AG04449 (cell line): ENCODE measurements around the gene ADAMTS12.

ENCODE experiments used
- CTCF ChIA-PET: fragments of 350-600 bp; formaldehyde crosslinking; extraction: SDS; loops from one replicate; lab custom pipeline; 2021; ENCODE audit warnings: antibody characterized with exemption; lab: Yijun Ruan, JAX
- POLR2A ChIA-PET: fragments of 400-600, 350-600 bp; formaldehyde crosslinking; extraction: SDS; loops from one replicate; lab custom pipeline; 2020; ENCODE audit warnings: antibody characterized with exemption, inconsistent platforms; lab: Yijun Ruan, JAX
- DNase-seq: peaks from one replicate; pipeline ENCODE4 v3.0.0-alpha.2; 2010; ENCODE audit warnings: low read depth, low spot score
- H3K4me3 ChIP-seq: 2 replicates; pipeline ENCODE4 v1.5.1; 2011; ENCODE audit warnings: low read depth, mild to moderate bottlenecking, control low read depth, low read length
- TF ChIP-seq, protein P1 (sequence below): IDR thresholded peaks from one replicate; pipeline ENCODE4 v1.5.1; 2011; ENCODE audit warnings: mild to moderate bottlenecking, moderate library complexity, low read length, control low read depth, inconsistent platforms; ENCODE audit not compliant: insufficient read depth; ENCODE audit errors: missing control alignments

Gene ADAMTS12

DNA sequence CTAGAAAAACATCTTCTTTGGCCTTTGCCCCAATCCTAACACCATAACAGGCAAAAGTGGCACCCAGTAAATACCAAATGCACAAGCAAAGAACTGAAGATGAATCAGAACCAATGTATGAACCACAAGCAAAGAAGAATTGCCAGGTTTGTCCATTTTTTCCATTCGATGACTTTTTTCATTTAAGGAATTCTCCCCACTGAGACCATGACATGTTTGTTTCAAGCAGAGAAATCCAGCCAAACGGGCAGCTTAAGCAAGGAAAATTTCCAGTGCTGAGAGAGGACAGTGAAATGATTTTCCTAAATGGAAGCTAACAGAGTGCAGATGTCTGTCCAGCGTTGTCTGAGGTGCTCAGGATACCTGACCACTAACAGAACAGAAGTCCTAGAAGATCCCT is 203.7 kb downstream of the ADAMTS12 start:
- DNase-seq = no peak
- TF ChIP-seq, protein P1, sequence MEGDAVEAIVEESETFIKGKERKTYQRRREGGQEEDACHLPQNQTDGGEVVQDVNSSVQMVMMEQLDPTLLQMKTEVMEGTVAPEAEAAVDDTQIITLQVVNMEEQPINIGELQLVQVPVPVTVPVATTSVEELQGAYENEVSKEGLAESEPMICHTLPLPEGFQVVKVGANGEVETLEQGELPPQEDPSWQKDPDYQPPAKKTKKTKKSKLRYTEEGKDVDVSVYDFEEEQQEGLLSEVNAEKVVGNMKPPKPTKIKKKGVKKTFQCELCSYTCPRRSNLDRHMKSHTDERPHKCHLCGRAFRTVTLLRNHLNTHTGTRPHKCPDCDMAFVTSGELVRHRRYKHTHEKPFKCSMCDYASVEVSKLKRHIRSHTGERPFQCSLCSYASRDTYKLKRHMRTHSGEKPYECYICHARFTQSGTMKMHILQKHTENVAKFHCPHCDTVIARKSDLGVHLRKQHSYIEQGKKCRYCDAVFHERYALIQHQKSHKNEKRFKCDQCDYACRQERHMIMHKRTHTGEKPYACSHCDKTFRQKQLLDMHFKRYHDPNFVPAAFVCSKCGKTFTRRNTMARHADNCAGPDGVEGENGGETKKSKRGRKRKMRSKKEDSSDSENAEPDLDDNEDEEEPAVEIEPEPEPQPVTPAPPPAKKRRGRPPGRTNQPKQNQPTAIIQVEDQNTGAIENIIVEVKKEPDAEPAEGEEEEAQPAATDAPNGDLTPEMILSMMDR = no peak
- ChIA-PET CTCF (interaction anchor here (3.5 kb wide), 1 partner anchor 282 kb away, joined by 10 read pairs; no protein-coding TSS in a partner anchor), POLR2A (no interaction called here)
- no peak overlapping the region for H3K4me3 ChIP-seq

- ChIA-PET CTCF (no interaction called here), POLR2A (no interaction called here)
- TF ChIP-seq, protein P1 = no peak
- no peak for DNase-seq
- no peak overlapping the region for H3K4me3 ChIP-seq
These were observed 205.7 kb downstream of the ADAMTS12 start for GRCh38 chr5:33685873-33686755.

- POLR2A ChIA-PET = no interaction called here
- H3K4me3 ChIP-seq = no peak overlapping the region
- no peak for DNase-seq
- CTCF ChIA-PET = interaction anchor here (0.6 kb wide), 1 partner anchor 203 kb away, joined by 3 read pairs; no protein-coding TSS in a partner anchor
- TF ChIP-seq, protein P1 = no peak
These were observed 207.2 kb downstream of the ADAMTS12 start for GRCh38 chr5:33684496-33685159.

- H3K4me3 ChIP-seq = no peak overlapping the region
- TF ChIP-seq, protein P1 = no peak
- ChIA-PET CTCF (interaction anchor here (1.3 kb wide), 1 partner anchor 255 kb away, joined by 3 read pairs; no protein-coding TSS in a partner anchor), POLR2A (interaction anchor here (1.3 kb wide), 1 partner anchor 10 kb away, joined by 5 read pairs; no protein-coding TSS in a partner anchor)
- no peak for DNase-seq
These were observed 212.0 kb downstream of the ADAMTS12 start for GRCh38 chr5:33679791-33680190.

- ChIA-PET CTCF (interaction anchor here (1.2 kb wide), 1 partner anchor 14 kb away, joined by 3 read pairs; no protein-coding TSS in a partner anchor), POLR2A (no interaction called here)
- no peak for DNase-seq
- TF ChIP-seq, protein P1 = no peak
- no peak overlapping the region for H3K4me3 ChIP-seq
These were observed 215.8 kb downstream of the ADAMTS12 start for GRCh38 chr5:33675958-33676464.
